ENCODE results near the gene GTF3C1. TPM values are rescaled to one million over a fixed set of nuclear protein-coding genes. Genes with fewer than 3 reads are reported as not detected.

GTF3C1 gene
- total RNA-seq, 1 donor from 2014 or later, result 57.1 TPM

- Histone ChIP-seq H3K27me3 (ENCODE audit: low read depth) (no peaks in the 10 kb centered on the region), H3K27ac (no peak overlapping the region), H3K4me1 (no peaks in the 10 kb centered on the region), H3K4me3 (no peak overlapping the region), H3K9me3 (peaks cover 5% of the 10 kb centered on the region), H3K36me3 (peaks cover 100% of the 10 kb centered on the region)
- no peak for DNase-seq
- no peak for TF ChIP-seq CTCF (IDR thresholded peaks at IDR 0.05)
- intact Hi-C loops (cut with DNase I), result no loop called here
- no peak for ATAC-seq
Measured at GRCh38 chr16:27529962-27530361, 19.8 kb downstream of the GTF3C1 start.

- Histone ChIP-seq H3K27ac (no peak overlapping the region), H3K36me3 (peaks cover 98% of the 10 kb centered on the region), H3K4me3 (no peak overlapping the region), H3K9me3 (peaks cover 5% of the 10 kb centered on the region), H3K27me3 (ENCODE audit: low read depth) (no peaks in the 10 kb centered on the region), H3K4me1 (no peaks in the 10 kb centered on the region)
- no peak for TF ChIP-seq CTCF (IDR thresholded peaks at IDR 0.05)
- ATAC-seq (no peak), DNase-seq (no peak)
- intact Hi-C loops (cut with DNase I), result no loop called here
Measured at GRCh38 chr16:27528294-27528693, 21.4 kb downstream of the GTF3C1 start.

GRCh38 chr16:27526180-27526579 lies 23.5 kb downstream of the GTF3C1 start:
- no peak for DNase-seq
- TF ChIP-seq CTCF (IDR thresholded peaks at IDR 0.05), result no peak
- H3K27ac ChIP-seq, result no peak overlapping the region

DNA sequence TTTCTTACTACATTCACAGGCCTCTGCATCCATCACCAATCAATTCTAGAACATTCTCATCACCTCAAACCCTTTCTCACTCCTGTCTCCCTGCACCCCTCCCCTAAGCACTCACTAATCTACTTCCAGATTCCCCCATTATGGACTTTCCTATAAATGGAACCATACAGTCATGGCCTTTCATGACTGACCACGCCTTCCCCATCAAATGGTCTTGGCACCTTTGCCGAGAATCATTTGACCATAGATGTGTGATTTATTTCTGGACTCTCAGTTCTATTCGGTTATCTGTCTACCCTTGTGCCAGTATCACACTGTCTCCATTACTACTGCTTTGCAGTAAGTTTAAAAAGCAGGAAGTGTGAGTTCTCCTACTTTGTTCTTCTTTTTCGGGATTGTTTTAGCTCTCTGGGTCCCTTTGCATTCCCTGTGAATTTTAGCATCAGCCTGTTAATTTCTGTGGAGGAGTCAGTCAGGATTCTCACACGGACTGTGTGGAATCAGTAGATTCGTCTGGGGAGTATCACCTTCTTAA lies 27.5 kb downstream of the GTF3C1 start:
- H3K4me1 ChIP-seq, result peaks cover 6% of the 10 kb centered on the region
- no peak overlapping the region for H3K4me3 ChIP-seq
- intact Hi-C loops (cut with DNase I), result no loop called here
- H3K9me3 ChIP-seq, result peaks cover 5% of the 10 kb centered on the region
- TF ChIP-seq CTCF (IDR thresholded peaks at IDR 0.05), result no peak
- ATAC-seq (no peak), DNase-seq (no peak)
- no peak overlapping the region for H3K27ac ChIP-seq
- H3K36me3 ChIP-seq, result peaks cover 87% of the 10 kb centered on the region
- no peaks in the 10 kb centered on the region for H3K27me3 ChIP-seq (ENCODE audit: low read depth)

More at GRCh38 chr16:27526180-27526579, 23.5 kb downstream of the GTF3C1 start:
- peaks cover 5% of the 10 kb centered on the region for H3K9me3 ChIP-seq
- H3K27me3 ChIP-seq (ENCODE audit: low read depth), result no peaks in the 10 kb centered on the region
- peaks cover 91% of the 10 kb centered on the region for H3K36me3 ChIP-seq
- intact Hi-C loops (cut with DNase I), result no loop called here
- H3K4me3 ChIP-seq, result no peak overlapping the region
- H3K4me1 ChIP-seq, result no peaks in the 10 kb centered on the region
- no peak for ATAC-seq

DNA sequence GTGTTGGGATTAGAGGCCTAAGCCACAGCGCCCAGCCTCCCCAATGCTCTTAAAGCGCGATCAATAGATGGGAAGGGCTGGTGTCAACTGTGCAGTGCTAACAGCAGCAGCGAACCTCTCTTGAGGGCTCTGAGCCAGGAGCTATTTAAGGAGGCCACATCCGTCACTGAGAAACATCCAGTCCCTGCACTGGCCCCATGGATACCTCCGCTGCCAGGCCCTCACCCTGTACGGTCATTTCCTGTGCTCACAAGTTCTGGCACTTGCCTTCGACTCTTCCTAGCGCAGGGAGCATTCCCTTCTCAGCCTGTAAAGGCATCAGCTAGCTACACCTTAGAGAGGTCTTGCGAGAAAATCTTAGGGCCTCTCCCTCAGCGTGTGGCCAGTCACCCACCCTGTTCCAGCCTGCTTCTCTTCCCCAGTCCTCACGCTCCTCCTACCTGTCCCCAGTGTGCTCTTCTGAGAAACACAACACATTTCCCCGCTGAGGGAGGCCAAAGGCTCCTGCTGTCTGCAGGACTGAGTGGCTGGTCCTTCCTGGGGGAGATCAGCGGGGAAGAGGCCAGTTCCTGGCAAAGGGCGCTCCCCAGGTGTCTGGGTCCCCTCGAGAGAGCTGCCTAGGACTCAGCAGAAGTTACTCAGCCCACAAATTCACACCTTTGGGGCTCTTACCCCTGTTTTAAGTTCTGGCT lies 28.6 kb downstream of the GTF3C1 start:
- Histone ChIP-seq H3K27ac (peak overlapping the region; percentile 77), H3K4me1 (peaks cover 6% of the 10 kb centered on the region), H3K9me3 (peaks cover 5% of the 10 kb centered on the region), H3K27me3 (ENCODE audit: low read depth) (no peaks in the 10 kb centered on the region), H3K4me3 (no peak overlapping the region), H3K36me3 (peaks cover 86% of the 10 kb centered on the region)
- intact Hi-C loops (cut with DNase I), result no loop called here
- TF ChIP-seq CTCF (IDR thresholded peaks at IDR 0.05), result no peak
- DNase-seq (no peak), ATAC-seq (peak; percentile 66 to 69)
